ENCODE data around the gene P2RY2. TPM values are rescaled to one million over a fixed set of nuclear protein-coding genes. Genes with fewer than 3 reads are reported as not detected.

The P2RY2 gene
- total and polyA plus RNA-seq, 2 of the 8 experiments (the other 6 are each of a cell fraction or from before 2014, with no cell fraction given) = 1.0 to 1.5 TPM

DNA sequence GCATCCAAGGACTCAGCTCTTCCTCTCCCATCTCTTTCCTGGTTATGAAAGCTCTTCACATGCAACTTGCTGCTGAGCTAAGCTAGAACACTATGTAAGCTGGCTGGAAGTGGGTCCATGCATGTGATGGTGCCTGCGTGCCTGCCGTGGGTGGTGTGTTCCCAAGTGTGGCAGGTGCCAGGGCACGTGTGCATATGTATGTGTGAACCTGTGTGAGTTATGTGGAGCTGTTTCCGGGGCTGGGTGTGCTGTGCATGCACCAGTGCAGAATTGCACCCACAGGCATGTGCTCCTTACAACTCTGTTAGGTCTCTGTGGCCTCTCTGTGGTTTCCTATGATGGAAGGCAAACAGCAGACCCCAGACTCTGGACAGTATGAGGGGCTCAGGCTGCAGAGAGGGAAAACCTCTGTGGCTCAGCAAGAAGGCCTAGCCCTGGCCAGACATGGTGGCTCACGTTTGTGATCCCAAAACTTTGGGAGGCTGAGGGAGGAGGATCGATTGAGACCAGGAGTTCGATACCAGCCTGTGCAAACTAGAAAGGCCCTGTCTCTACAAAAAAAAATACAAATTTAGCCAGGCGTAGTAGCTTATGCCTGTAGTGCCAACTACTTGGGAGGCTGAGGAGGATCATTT is 49.9 kb downstream of the P2RY2 start:
- WGBS, 2 experiments (ENCODE audit: extremely low coverage in 1 of 2, insufficient coverage in 1 of 2, insufficient read length in 1 of 2, insufficient replicate concordance in 2 of 2, low coverage in 1 of 2, low lambda C conversion rate in 2 of 2, missing lambda C conversion rate in 1 of 2) = 87% methylated on average over 8 of the region's 8 CpGs; no CpG with 5 or more reads in 1 of the 2 experiments
- H2BK20ac ChIP-seq (ENCODE audit: low read length) = 0 out of 2 replicates have a peak overlapping the region, but pooled peaks have one; percentile 43
- no peak overlapping the region for H3K9ac ChIP-seq (replicated peaks in 1 of 4; ENCODE audit: extremely low read depth in 1 of 4, low read depth in 3 of 4, low read length in 3 of 4)
- H3K27ac ChIP-seq (ENCODE audit: low read depth, low read length) = no peak overlapping the region
- H4K91ac ChIP-seq (replicated peaks; ENCODE audit: insufficient read length, low read length) = no peak overlapping the region
- no peak overlapping the region for H3K4ac ChIP-seq (replicated peaks; ENCODE audit: insufficient read length, low read depth, low read length)
- H3K14ac ChIP-seq (ENCODE audit: insufficient read length) = no peak overlapping the region
- no peak overlapping the region for H2AFZ ChIP-seq (ENCODE audit: low read length)
- H3K56ac ChIP-seq (replicated peaks; ENCODE audit: insufficient read length, low read depth, low read length) = no peak overlapping the region
- H2AK5ac ChIP-seq (ENCODE audit: low read depth, low read length) = no peak overlapping the region
- H3K4me1 ChIP-seq (replicated peaks in 1 of 4; ENCODE audit: control insufficient read depth in 3 of 4, insufficient read depth in 4 of 4, low read length in 3 of 4) = peaks cover 0 to 16% (median 11%) of the 10 kb centered on the region in 4 experiments; a peak in 6 of 7 replicates
- CTCF ChIA-PET (ENCODE audit: partially characterized antibody) = interaction anchor here (0.6 to 16.5 kb wide), 16 partner anchors 10 to 739 kb away, joined by 3 to 173 read pairs (median 4); no protein-coding TSS in a partner anchor
- H3K18ac ChIP-seq (ENCODE audit: extremely low read depth, low read length) = no peak overlapping the region
- no peak overlapping the region for H2BK15ac ChIP-seq (ENCODE audit: low read length)
- no peaks in the 10 kb centered on the region; the same call in 1 of the 2 replicates for H3K23me2 ChIP-seq (ENCODE audit: low read depth, low read length)
- H2BK120ac ChIP-seq (replicated peaks; ENCODE audit: low read depth, low read length) = no peak overlapping the region
- H3K79me2 ChIP-seq (ENCODE audit: control insufficient read depth in 1 of 2, insufficient read depth in 2 of 2, low read length in 2 of 2) = no peaks in the 10 kb centered on the region
- no peak overlapping the region for H4K8ac ChIP-seq (ENCODE audit: extremely low read depth, insufficient read depth, low read length)
- H4K20me1 ChIP-seq (replicated peaks in 1 of 2; ENCODE audit: control insufficient read depth in 1 of 2, insufficient read depth in 2 of 2, low read length in 2 of 2) = peaks cover 0 to 1% of the 10 kb centered on the region in 2 experiments
- POLR2A ChIA-PET (ENCODE audit: partially characterized antibody) = interaction anchor here (0.6 kb wide), 1 partner anchor 388 kb away, joined by 3 read pairs; no protein-coding TSS in a partner anchor
- H3K4me3 ChIP-seq (ENCODE audit: extremely low read depth in 1 of 4, insufficient read depth in 2 of 4, low read depth in 3 of 4, low read length in 4 of 4) = no peak overlapping the region
- H2BK12ac ChIP-seq (ENCODE audit: low read depth, low read length) = no peak overlapping the region
- H3K4me2 ChIP-seq (ENCODE audit: insufficient read depth in 1 of 2, low read depth in 2 of 2, low read length in 2 of 2) = no peak overlapping the region
- no peak for FAIRE-seq
- no peak overlapping the region for H3K23ac ChIP-seq (ENCODE audit: insufficient read length)
- DNase-seq (ENCODE audit: low read depth in 1 of 2, low spot score in 2 of 2) = no peak
- H3K79me1 ChIP-seq (ENCODE audit: low read depth, low read length) = 0 out of 2 replicates have a peak, but pooled peaks cover 3% of the 10 kb centered on the region
- TF ChIP-seq EP300 (IDR thresholded peaks at IDR 0.05; ENCODE audit: borderline replicate concordance in 1 of 2, low read depth in 2 of 2, low read length in 2 of 2) (no peak), SRF (IDR thresholded peaks at IDR 0.05; ENCODE audit: low read depth, low read length) (no peak), SP2 (IDR thresholded peaks at IDR 0.05; ENCODE audit: low read length) (no peak), BRCA1 (IDR thresholded peaks at IDR 0.05; ENCODE audit: low read depth, low read length) (no peak)
- TF ChIP-seq, protein P1, sequence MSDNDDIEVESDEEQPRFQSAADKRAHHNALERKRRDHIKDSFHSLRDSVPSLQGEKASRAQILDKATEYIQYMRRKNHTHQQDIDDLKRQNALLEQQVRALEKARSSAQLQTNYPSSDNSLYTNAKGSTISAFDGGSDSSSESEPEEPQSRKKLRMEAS (IDR thresholded peaks at IDR 0.05) = no peak
- H3K27me3 ChIP-seq (replicated peaks in 1 of 4; ENCODE audit: control insufficient read depth in 3 of 4, extremely low read depth in 1 of 4, insufficient read depth in 3 of 4, low read length in 3 of 4) = peaks cover 0 to 13% (median 12%) of the 10 kb centered on the region in 4 experiments; a peak in 5 of 7 replicates
- no peaks in the 10 kb centered on the region for H3K36me3 ChIP-seq (ENCODE audit: control insufficient read depth in 2 of 4, insufficient read depth in 4 of 4, low read length in 3 of 4)
- H2BK5ac ChIP-seq (ENCODE audit: low read depth, low read length) = no peak overlapping the region
- H4K5ac ChIP-seq (ENCODE audit: insufficient read length, low read depth, low read length) = no peak overlapping the region
- no peaks in the 10 kb centered on the region for H3K9me3 ChIP-seq (ENCODE audit: insufficient read depth in 2 of 2, low read depth in 1 of 2, low read length in 1 of 2)
